GM18508 (cell line): ENCODE measurements around the gene MLIP.
A peak's percentile ranks its signal among the peaks of the same experiment; 100 is the strongest.
"Not testable (repeated sequence)": the region's sequence is repeated elsewhere in the genome, so short reads cannot be mapped to it uniquely, and the experiment has no call there.

Experiments
- ATAC-seq: cut with Tn5 transposase; IDR thresholded peaks from one replicate; pipeline ENCODE4 v1.9.1; 2021; ENCODE audit warnings: moderate number of reproducible peaks; ENCODE audit not compliant: insufficient read depth, unreplicated experiment

Gene MLIP

GRCh38 chr6:54209983-54210382 is 98.7 kb downstream of the MLIP start:
- ATAC-seq, result not testable (repeated sequence)

GRCh38 chr6:54214286-54214685 is 103.0 kb downstream of the MLIP start:
- no peak for ATAC-seq

- ATAC-seq, result no peak
These were observed 105.1 kb downstream of the MLIP start for GRCh38 chr6:54216336-54216735.

- ATAC-seq, result no peak
These were observed 105.8 kb downstream of the MLIP start for GRCh38 chr6:54217018-54217417.

- ATAC-seq, result no peak
These were observed 111.0 kb downstream of the MLIP start for GRCh38 chr6:54222217-54222616.

- no peak for ATAC-seq
These were observed 121.5 kb downstream of the MLIP start for GRCh38 chr6:54232703-54233102.

- no peak for ATAC-seq
These were observed 123.3 kb downstream of the MLIP start for GRCh38 chr6:54234539-54234938.

GRCh38 chr6:54236984-54237383 is 125.7 kb downstream of the MLIP start:
- no peak for ATAC-seq

GRCh38 chr6:54238396-54238795 is 127.2 kb downstream of the MLIP start:
- no peak for ATAC-seq

GRCh38 chr6:54243699-54244098 is 132.5 kb downstream of the MLIP start:
- ATAC-seq, result no peak

GRCh38 chr6:54244430-54244829 is 133.2 kb downstream of the MLIP start:
- no peak for ATAC-seq

- no peak for ATAC-seq
These were observed 134.0 kb downstream of the MLIP start for GRCh38 chr6:54245265-54245664.

- ATAC-seq, result no peak
These were observed 137.1 kb downstream of the MLIP start for GRCh38 chr6:54248319-54248718.

- ATAC-seq, result peak; percentile 59
These were observed 137.8 kb downstream of the MLIP start for GRCh38 chr6:54248994-54249393.

GRCh38 chr6:54249812-54250211 is 138.6 kb downstream of the MLIP start:
- ATAC-seq, result not testable (repeated sequence)

GRCh38 chr6:54252496-54252895 is 141.3 kb downstream of the MLIP start:
- no peak for ATAC-seq

GRCh38 chr6:54252916-54253315 is 141.7 kb downstream of the MLIP start:
- no peak for ATAC-seq

- no peak for ATAC-seq
These were observed 143.6 kb downstream of the MLIP start for GRCh38 chr6:54254886-54255285.

- no peak for ATAC-seq
These were observed 144.6 kb downstream of the MLIP start for GRCh38 chr6:54255886-54256285.

GRCh38 chr6:54260025-54260424 is 148.8 kb downstream of the MLIP start:
- ATAC-seq, result no peak

- no peak for ATAC-seq
These were observed 151.3 kb downstream of the MLIP start for GRCh38 chr6:54262499-54262898.

GRCh38 chr6:54262971-54263370 is 151.7 kb downstream of the MLIP start:
- no peak for ATAC-seq
